Measurements from ENCODE around the gene LDB3. TPM values are rescaled to one million over a fixed set of nuclear protein-coding genes. Genes with fewer than 3 reads are reported as not detected.

Gene LDB3
- total and polyA plus RNA-seq, 10 donors, result 0.14 to 1.2 (median 0.36) TPM; not detected in 2

GRCh38 chr10:86755454-86755739, 87.1 kb downstream of the LDB3 start:
- WGBS, 5 donors, result 4 to 11% (median 6%) methylated on average over 9 of the region's 9 CpGs
- Histone ChIP-seq H3K4me1 (peaks cover 8 to 58% (median 32%) of the 10 kb centered on the region in 6 donors), H3K9me3 (no peaks in the 10 kb centered on the region), H3K36me3 (no peaks in the 10 kb centered on the region), H3K27ac (peak overlapping the region; percentile 60 to 86 (median 82)), H3K4me3 (peak overlapping the region; percentile 47 to 92 (median 68)), H3K27me3 (replicated peaks in 1 of 7) (peaks cover 0 to 92% (median 39%) of the 10 kb centered on the region in 7 donors)
- no peak for DNase-seq
- TF ChIP-seq POLR2A (IDR thresholded peaks at IDR 0.05), result no peak
- TF ChIP-seq POLR2AphosphoS5 (IDR thresholded peaks at IDR 0.05), result no peak
- TF ChIP-seq CTCF (IDR thresholded peaks at IDR 0.05 in 8 of 11, conservative IDR thresholded peaks at IDR 0.05 in 3 of 11), result no peak
- intact Hi-C loops (cut with DNase I; ENCODE audit: low total_unique reads), result no loop called here

- peak; percentile 94 for DNase-seq
- Histone ChIP-seq H3K9me3 (no peaks in the 10 kb centered on the region), H3K4me3 (peak overlapping the region; percentile 47 to 92 (median 68)), H3K27ac (peak overlapping the region; percentile 60 to 86 (median 82)), H3K4me1 (peaks cover 8 to 58% (median 32%) of the 10 kb centered on the region in 6 donors), H3K36me3 (no peaks in the 10 kb centered on the region), H3K27me3 (replicated peaks in 1 of 7) (peaks cover 0 to 92% (median 39%) of the 10 kb centered on the region in 7 donors)
- WGBS, 5 donors, result 0 to 2% (median 2%) methylated on average over 17 to 89 of the region's 89 CpGs
- intact Hi-C loops (cut with DNase I; ENCODE audit: low total_unique reads), result no loop called here
- TF ChIP-seq CTCF (IDR thresholded peaks at IDR 0.05 in 8 of 11, conservative IDR thresholded peaks at IDR 0.05 in 3 of 11) (no peak), POLR2A (IDR thresholded peaks at IDR 0.05) (no peak), POLR2AphosphoS5 (IDR thresholded peaks at IDR 0.05) (peak in 2 of 3 donors; percentile 62 to 63)
These were observed 87.6 kb downstream of the LDB3 start for GRCh38 chr10:86755740-86756510.

GRCh38 chr10:86756511-86757112, 88.3 kb downstream of the LDB3 start, which contains the start of gene BMPR1A:
TSS of gene BMPR1A (plus strand) at chr10:86756619. CDS start at chr10:86876019, 119,400 bp downstream.
- H3K9me3 ChIP-seq, result no peaks in the 10 kb centered on the region
- peaks cover 8 to 58% (median 32%) of the 10 kb centered on the region in 6 donors for H3K4me1 ChIP-seq
- no peak for TF ChIP-seq CTCF (IDR thresholded peaks at IDR 0.05 in 8 of 11, conservative IDR thresholded peaks at IDR 0.05 in 3 of 11)
- TF ChIP-seq POLR2AphosphoS5 (IDR thresholded peaks at IDR 0.05), result peak; percentile 29 to 71 (median 68)
- peaks cover 0 to 94% (median 39%) of the 10 kb centered on the region in 7 donors for H3K27me3 ChIP-seq (replicated peaks in 1 of 7)
- peak within 1 kb of the TSS; percentile 47 to 92 (median 70) for H3K4me3 ChIP-seq
- intact Hi-C loops (cut with DNase I; ENCODE audit: low total_unique reads), result no loop called here
- no peak for DNase-seq
- 0 to 4% (median 1%) methylated on average over 21 to 84 of the region's 85 CpGs for WGBS, 5 donors
- H3K27ac ChIP-seq, result peak within 1 kb of the TSS; percentile 60 to 86 (median 82)
- H3K36me3 ChIP-seq, result no peaks in the 10 kb centered on the region

Measured in spleen (tissue), 11 donors.